ENCODE measurements around the gene SNX30.

DNA sequence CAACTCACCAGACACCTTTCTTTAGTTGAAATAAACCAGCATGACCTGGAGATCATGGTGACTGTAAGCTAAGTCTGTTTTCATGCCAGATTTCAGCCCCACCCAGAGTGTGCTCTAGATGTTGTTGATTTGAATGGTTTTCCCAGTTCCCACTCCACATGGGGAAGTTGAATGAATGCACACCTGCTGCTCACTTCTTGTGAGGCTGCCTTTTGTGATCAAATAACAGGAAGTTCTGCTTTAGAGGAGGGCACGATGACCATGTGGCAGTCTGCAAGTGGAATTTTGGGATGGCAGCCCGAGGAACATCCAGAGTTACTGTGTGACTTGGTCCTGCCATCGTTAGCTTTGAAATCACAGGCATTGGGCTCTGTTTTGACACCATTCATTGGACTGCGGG is 121.5 kb downstream of the SNX30 start:
- TF ChIP-seq, protein P1, sequence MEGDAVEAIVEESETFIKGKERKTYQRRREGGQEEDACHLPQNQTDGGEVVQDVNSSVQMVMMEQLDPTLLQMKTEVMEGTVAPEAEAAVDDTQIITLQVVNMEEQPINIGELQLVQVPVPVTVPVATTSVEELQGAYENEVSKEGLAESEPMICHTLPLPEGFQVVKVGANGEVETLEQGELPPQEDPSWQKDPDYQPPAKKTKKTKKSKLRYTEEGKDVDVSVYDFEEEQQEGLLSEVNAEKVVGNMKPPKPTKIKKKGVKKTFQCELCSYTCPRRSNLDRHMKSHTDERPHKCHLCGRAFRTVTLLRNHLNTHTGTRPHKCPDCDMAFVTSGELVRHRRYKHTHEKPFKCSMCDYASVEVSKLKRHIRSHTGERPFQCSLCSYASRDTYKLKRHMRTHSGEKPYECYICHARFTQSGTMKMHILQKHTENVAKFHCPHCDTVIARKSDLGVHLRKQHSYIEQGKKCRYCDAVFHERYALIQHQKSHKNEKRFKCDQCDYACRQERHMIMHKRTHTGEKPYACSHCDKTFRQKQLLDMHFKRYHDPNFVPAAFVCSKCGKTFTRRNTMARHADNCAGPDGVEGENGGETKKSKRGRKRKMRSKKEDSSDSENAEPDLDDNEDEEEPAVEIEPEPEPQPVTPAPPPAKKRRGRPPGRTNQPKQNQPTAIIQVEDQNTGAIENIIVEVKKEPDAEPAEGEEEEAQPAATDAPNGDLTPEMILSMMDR (IDR thresholded peaks at IDR 0.05; ENCODE audit: low read depth, low read length, missing input control), result no peak
- TF ChIP-seq, protein P2, sequence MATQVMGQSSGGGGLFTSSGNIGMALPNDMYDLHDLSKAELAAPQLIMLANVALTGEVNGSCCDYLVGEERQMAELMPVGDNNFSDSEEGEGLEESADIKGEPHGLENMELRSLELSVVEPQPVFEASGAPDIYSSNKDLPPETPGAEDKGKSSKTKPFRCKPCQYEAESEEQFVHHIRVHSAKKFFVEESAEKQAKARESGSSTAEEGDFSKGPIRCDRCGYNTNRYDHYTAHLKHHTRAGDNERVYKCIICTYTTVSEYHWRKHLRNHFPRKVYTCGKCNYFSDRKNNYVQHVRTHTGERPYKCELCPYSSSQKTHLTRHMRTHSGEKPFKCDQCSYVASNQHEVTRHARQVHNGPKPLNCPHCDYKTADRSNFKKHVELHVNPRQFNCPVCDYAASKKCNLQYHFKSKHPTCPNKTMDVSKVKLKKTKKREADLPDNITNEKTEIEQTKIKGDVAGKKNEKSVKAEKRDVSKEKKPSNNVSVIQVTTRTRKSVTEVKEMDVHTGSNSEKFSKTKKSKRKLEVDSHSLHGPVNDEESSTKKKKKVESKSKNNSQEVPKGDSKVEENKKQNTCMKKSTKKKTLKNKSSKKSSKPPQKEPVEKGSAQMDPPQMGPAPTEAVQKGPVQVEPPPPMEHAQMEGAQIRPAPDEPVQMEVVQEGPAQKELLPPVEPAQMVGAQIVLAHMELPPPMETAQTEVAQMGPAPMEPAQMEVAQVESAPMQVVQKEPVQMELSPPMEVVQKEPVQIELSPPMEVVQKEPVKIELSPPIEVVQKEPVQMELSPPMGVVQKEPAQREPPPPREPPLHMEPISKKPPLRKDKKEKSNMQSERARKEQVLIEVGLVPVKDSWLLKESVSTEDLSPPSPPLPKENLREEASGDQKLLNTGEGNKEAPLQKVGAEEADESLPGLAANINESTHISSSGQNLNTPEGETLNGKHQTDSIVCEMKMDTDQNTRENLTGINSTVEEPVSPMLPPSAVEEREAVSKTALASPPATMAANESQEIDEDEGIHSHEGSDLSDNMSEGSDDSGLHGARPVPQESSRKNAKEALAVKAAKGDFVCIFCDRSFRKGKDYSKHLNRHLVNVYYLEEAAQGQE (IDR thresholded peaks at IDR 0.05), result no peak

Measured in liver (tissue), 2 donors.